K562 (cell line): ENCODE data around the gene NRN1.

Source experiments
- BCLAF1 ChIP-seq, 2 experiments: fragments of 450-650 bp in 1 of 2; IDR thresholded peaks; 2 replicates each; pipeline ENCODE4 v1.6.1; 2011 to 2017; ENCODE audit warnings: low read depth in 2 of 2, antibody characterized with exemption in 1 of 2, borderline replicate concordance in 1 of 2, low read length in 1 of 2, mild to moderate bottlenecking in 1 of 2, mixed read lengths in 1 of 2; ENCODE audit not compliant: control insufficient read depth in 1 of 2
- CBX3 ChIP-seq, 2 experiments: IDR thresholded peaks; 1 replicate in 1 of 2; 2 replicates in 1 of 2; pipeline ENCODE4 v1.6.1; 2012; ENCODE audit warnings: inconsistent platforms in 2 of 2, low read length in 2 of 2, borderline replicate concordance in 1 of 2, control low read depth in 1 of 2
- CCNT2 ChIP-seq: IDR thresholded peaks from 2 replicates; pipeline ENCODE4 v1.6.1; 2011; ENCODE audit warnings: borderline replicate concordance, low read depth, mild to moderate bottlenecking, moderate library complexity, mixed read lengths, low read length; ENCODE audit not compliant: insufficient read length; ENCODE audit errors: extremely low read depth
- CREM ChIP-seq: IDR thresholded peaks from 2 replicates; pipeline ENCODE4 v1.6.1; 2014; ENCODE audit warnings: antibody characterized with exemption, low read depth
- CTCF ChIP-seq, 3 experiments: IDR thresholded peaks in 2 of 3; conservative IDR thresholded peaks in 1 of 3; 2 replicates each; pipeline ENCODE4 v1.5.1; 2011 to 2012; ENCODE audit warnings: low read length in 3 of 3, mild to moderate bottlenecking in 3 of 3, control low read depth in 2 of 3, improper control_type of control experiment in 1 of 3, inconsistent platforms in 1 of 3, low read depth in 1 of 3, mixed read lengths in 1 of 3, moderate library complexity in 1 of 3; ENCODE audit not compliant: insufficient read depth in 2 of 3
- GTF2A2 ChIP-seq: IDR thresholded peaks from 2 replicates; pipeline ENCODE4 v1.6.1; 2016; ENCODE audit warnings: mild to moderate bottlenecking, missing genetic modification characterization, missing compliant biosample characterization
- POLR2A ChIP-seq: fragments of 450-650 bp; conservative IDR thresholded peaks from 2 replicates; pipeline ENCODE4 v1.6.1; 2016
- SMAD1 ChIP-seq: fragments of 150-350 bp; IDR thresholded peaks from 2 replicates; pipeline ENCODE4 v1.6.1; 2014; ENCODE audit warnings: low read length, low read depth; ENCODE audit not compliant: partially characterized antibody
- SMAD2 ChIP-seq: fragments of 150-350 bp; IDR thresholded peaks from 2 replicates; pipeline ENCODE4 v1.6.1; 2014; ENCODE audit warnings: low read depth, mild to moderate bottlenecking, low read length
- U2AF1 ChIP-seq: fragments of 200-400 bp; formaldehyde crosslinking; optimal IDR thresholded peaks from 2 replicates; pipeline ENCODE3; 2017; ENCODE audit warnings: mild to moderate bottlenecking, low read depth, low read length, moderate library complexity
- ZNF224 ChIP-seq: sonication (generic); formaldehyde crosslinking; IDR thresholded peaks from 2 replicates; pipeline ENCODE4 v1.8.0; 2022; ENCODE audit warnings: mild to moderate bottlenecking, missing genetic modification reagents

- TF ChIP-seq CTCF (IDR thresholded peaks at IDR 0.05 in 2 of 3, conservative IDR thresholded peaks at IDR 0.05 in 1 of 3; ENCODE audit: insufficient read depth in 2 of 3, low read depth in 1 of 3, low read length in 3 of 3), result no peak
- no peak for TF ChIP-seq BCLAF1 (IDR thresholded peaks at IDR 0.05; ENCODE audit: borderline replicate concordance in 1 of 2, control insufficient read depth in 1 of 2, low read depth in 2 of 2, low read length in 1 of 2)
- TF ChIP-seq SMAD1, result no peak
- TF ChIP-seq U2AF1, result no peak
- no peak for TF ChIP-seq CREM
- no peak for TF ChIP-seq ZNF224 (CRISPR knock-in tag)
- TF ChIP-seq SMAD2, result no peak
- TF ChIP-seq GTF2A2, result no peak
- TF ChIP-seq CCNT2, result no peak
- TF ChIP-seq POLR2A, result no peak
- no peak for TF ChIP-seq CBX3 (IDR thresholded peaks at IDR 0.05; ENCODE audit: borderline replicate concordance in 1 of 2, low read length in 2 of 2)
These were observed 19.0 kb upstream of the NRN1 start for GRCh38 chr6:6025736-6026135.
